ENCODE measurements around the gene CPEB4. TPM values are rescaled to one million over a fixed set of nuclear protein-coding genes. Genes with fewer than 3 reads are reported as not detected.

The CPEB4 gene
- total and polyA plus RNA-seq, 9 of the 15 experiments (the other 6 are each of a cell fraction or from before 2014, with no cell fraction given) = 7.4 to 21.3 (median 12.4) TPM

- no peak for TF ChIP-seq GATAD2B (IDR thresholded peaks at IDR 0.05; ENCODE audit: borderline replicate concordance)
- no peak for TF ChIP-seq MAX (CRISPR knock-in tag; IDR thresholded peaks at IDR 0.05)
- peak; percentile 57; the same call in 1 of the 2 replicates for TF ChIP-seq ZNF592 (IDR thresholded peaks at IDR 0.05)
- TF ChIP-seq MAFK (IDR thresholded peaks at IDR 0.05; ENCODE audit: low read length) = no peak
- TF ChIP-seq CREM (IDR thresholded peaks at IDR 0.05; ENCODE audit: low read depth) = no peak
- no peak for TF ChIP-seq ZNF586 (CRISPR knock-in tag; conservative IDR thresholded peaks at IDR 0.05)
- no peak for TF ChIP-seq GATA2 (CRISPR knock-in tag; IDR thresholded peaks at IDR 0.05)
- no peak for TF ChIP-seq ZNF165 (CRISPR knock-in tag; IDR thresholded peaks at IDR 0.05; ENCODE audit: borderline replicate concordance)
- no peak for TF ChIP-seq CHD4 (IDR thresholded peaks at IDR 0.05; ENCODE audit: insufficient read depth, insufficient replicate concordance, low read depth, low read length, poor library complexity, severe bottlenecking)
- no peak for TF ChIP-seq PURB (CRISPR knock-in tag; IDR thresholded peaks at IDR 0.05; ENCODE audit: low read depth)
- no peak for TF ChIP-seq ZNF280B (CRISPR knock-in tag; IDR thresholded peaks at IDR 0.05)
- TF ChIP-seq STAT5A (IDR thresholded peaks at IDR 0.05; ENCODE audit: borderline replicate concordance, low read length) = 0 out of 2 replicates have a peak, but pooled peaks have one; percentile 20
- TF ChIP-seq FOXM1 (IDR thresholded peaks at IDR 0.05; ENCODE audit: low read depth) = no peak
- TF ChIP-seq FOXM1 (CRISPR knock-in tag; IDR thresholded peaks at IDR 0.05; ENCODE audit: low read depth) = no peak
- TF ChIP-seq KDM1A (IDR thresholded peaks at IDR 0.05) = no peak
- TF ChIP-seq E2F3 (CRISPR knock-in tag; IDR thresholded peaks at IDR 0.05) = no peak
- TF ChIP-seq ZKSCAN8 (CRISPR knock-in tag; IDR thresholded peaks at IDR 0.05) = no peak
Measured at GRCh38 chr5:173878224-173878967, 9.8 kb upstream of the CPEB4 start (continued).
